ENCODE measurements around the gene CDKAL1.

- no peak for TF ChIP-seq ZNF764 (CRISPR knock-in tag; IDR thresholded peaks at IDR 0.05; ENCODE audit: low read depth)
- no peak for TF ChIP-seq MAFF (IDR thresholded peaks at IDR 0.05; ENCODE audit: low read length)
- TF ChIP-seq POLR2AphosphoS5 (IDR thresholded peaks at IDR 0.05; ENCODE audit: control insufficient read depth, insufficient read depth, low read depth, low read length): no peak
- TF ChIP-seq FOXP4 (CRISPR knock-in tag; IDR thresholded peaks at IDR 0.05; ENCODE audit: borderline replicate concordance): no peak
- no peak for TF ChIP-seq E2F8 (IDR thresholded peaks at IDR 0.05; ENCODE audit: low read depth, partially characterized antibody)
- TF ChIP-seq, protein P1, sequence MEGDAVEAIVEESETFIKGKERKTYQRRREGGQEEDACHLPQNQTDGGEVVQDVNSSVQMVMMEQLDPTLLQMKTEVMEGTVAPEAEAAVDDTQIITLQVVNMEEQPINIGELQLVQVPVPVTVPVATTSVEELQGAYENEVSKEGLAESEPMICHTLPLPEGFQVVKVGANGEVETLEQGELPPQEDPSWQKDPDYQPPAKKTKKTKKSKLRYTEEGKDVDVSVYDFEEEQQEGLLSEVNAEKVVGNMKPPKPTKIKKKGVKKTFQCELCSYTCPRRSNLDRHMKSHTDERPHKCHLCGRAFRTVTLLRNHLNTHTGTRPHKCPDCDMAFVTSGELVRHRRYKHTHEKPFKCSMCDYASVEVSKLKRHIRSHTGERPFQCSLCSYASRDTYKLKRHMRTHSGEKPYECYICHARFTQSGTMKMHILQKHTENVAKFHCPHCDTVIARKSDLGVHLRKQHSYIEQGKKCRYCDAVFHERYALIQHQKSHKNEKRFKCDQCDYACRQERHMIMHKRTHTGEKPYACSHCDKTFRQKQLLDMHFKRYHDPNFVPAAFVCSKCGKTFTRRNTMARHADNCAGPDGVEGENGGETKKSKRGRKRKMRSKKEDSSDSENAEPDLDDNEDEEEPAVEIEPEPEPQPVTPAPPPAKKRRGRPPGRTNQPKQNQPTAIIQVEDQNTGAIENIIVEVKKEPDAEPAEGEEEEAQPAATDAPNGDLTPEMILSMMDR (IDR thresholded peaks at IDR 0.05 in 2 of 3, conservative IDR thresholded peaks at IDR 0.05 in 1 of 3; ENCODE audit: insufficient read depth in 2 of 3, low read depth in 1 of 3, low read length in 3 of 3): no peak
- TF ChIP-seq ETV6 (IDR thresholded peaks at IDR 0.05; ENCODE audit: borderline replicate concordance in 1 of 2, low read depth in 2 of 2, low read length in 1 of 2): no peak
- TF ChIP-seq ETV6 (CRISPR knock-in tag; IDR thresholded peaks at IDR 0.05; ENCODE audit: borderline replicate concordance): no peak
- no peak for TF ChIP-seq YBX1 (IDR thresholded peaks at IDR 0.05)
- TF ChIP-seq MYBL2 (IDR thresholded peaks at IDR 0.05; ENCODE audit: low read depth): no peak
- TF ChIP-seq MYBL2 (CRISPR knock-in tag; IDR thresholded peaks at IDR 0.05; ENCODE audit: borderline replicate concordance): no peak
These were observed 270.8 kb downstream of the CDKAL1 start for GRCh38 chr6:20805021-20805420.

Data from K562 (cell line).